Upper lobe of left lung (tissue), 4 donors: Measurements from ENCODE around the gene PSMD2.

Experiments used
- EP300 ChIP-seq, 4 donors: sonication (generic); formaldehyde crosslinking; IDR thresholded peaks; one replicate each; pipeline ENCODE4 v1.5.1; 2017; ENCODE audit warnings: antibody characterized with exemption in 4 of 4, control low read depth in 2 of 4
- POLR2A ChIP-seq, 4 donors: fragments of 450-650 bp; IDR thresholded peaks; one replicate each; pipeline ENCODE4 v1.5.1; 2016 to 2017; ENCODE audit warnings: antibody characterized with exemption in 4 of 4, mild to moderate bottlenecking in 2 of 4
- POLR2AphosphoS5 ChIP-seq, 2 donors: sonication (generic); formaldehyde crosslinking; IDR thresholded peaks; one replicate each; pipeline ENCODE4 v1.5.1; 2017; ENCODE audit warnings: antibody characterized with exemption in 2 of 2
- TF ChIP-seq, protein P1 (sequence below), 6 experiments: fragments of 450-650 bp in 4 of 6; fragments of 200-600 bp in 2 of 6; sonication (generic) in 2 of 6; IDR thresholded peaks; one replicate each; pipeline ENCODE4 v1.5.1; 2016 to 2019; ENCODE audit warnings: antibody characterized with exemption in 6 of 6

DNA sequence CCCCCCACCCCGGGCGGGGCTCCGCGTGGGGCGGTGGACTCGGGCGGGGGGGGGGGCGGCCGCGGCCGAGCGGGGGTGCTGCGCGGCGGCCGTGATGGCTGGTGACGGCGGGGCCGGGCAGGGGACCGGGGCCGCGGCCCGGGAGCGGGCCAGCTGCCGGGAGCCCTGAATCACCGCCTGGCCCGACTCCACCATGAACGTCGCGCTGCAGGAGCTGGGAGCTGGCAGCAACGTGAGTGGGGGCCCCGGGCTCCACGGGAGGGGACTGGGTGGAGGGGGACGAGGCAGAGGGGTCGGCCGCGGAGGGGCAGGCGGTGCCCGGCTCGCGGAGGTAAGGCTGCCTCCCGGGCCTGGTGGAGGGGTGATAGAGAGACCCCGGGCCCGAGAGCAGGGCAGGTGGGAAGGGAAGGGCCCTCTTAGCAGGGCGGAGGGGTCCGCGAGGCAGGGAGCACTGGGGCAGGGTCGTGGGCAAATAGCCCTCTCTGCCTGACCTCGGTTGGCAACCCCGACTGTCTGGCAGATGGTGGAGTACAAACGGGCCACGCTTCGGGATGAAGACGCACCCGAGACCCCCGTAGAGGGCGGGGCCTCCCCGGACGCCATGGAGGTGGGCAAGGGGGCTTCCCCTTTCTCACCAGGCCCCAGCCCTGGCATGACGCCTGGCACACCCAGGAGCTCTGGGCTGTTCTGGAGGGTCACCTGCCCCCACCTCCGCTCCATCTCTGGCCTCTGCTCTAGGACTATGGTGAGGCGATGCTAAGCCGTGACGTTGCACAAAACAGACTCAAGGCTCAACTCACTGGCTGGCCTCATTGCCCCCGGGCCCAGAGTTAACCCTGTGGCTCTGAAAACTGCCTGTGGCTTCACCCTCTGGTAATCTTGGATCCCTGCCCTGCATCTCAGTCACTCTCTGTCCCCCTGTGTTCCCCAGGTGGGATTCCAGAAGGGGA lies 22.8 kb upstream of the PSMD2 start, which contains the start of gene ECE2:
- TF ChIP-seq, protein P1, sequence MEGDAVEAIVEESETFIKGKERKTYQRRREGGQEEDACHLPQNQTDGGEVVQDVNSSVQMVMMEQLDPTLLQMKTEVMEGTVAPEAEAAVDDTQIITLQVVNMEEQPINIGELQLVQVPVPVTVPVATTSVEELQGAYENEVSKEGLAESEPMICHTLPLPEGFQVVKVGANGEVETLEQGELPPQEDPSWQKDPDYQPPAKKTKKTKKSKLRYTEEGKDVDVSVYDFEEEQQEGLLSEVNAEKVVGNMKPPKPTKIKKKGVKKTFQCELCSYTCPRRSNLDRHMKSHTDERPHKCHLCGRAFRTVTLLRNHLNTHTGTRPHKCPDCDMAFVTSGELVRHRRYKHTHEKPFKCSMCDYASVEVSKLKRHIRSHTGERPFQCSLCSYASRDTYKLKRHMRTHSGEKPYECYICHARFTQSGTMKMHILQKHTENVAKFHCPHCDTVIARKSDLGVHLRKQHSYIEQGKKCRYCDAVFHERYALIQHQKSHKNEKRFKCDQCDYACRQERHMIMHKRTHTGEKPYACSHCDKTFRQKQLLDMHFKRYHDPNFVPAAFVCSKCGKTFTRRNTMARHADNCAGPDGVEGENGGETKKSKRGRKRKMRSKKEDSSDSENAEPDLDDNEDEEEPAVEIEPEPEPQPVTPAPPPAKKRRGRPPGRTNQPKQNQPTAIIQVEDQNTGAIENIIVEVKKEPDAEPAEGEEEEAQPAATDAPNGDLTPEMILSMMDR (IDR thresholded peaks at IDR 0.05): no peak
- TF ChIP-seq EP300 (IDR thresholded peaks at IDR 0.05) (no peak), POLR2AphosphoS5 (IDR thresholded peaks at IDR 0.05) (no peak), POLR2A (IDR thresholded peaks at IDR 0.05) (no peak)
